PC-3 (cell line): ENCODE results near the gene CRABP2. TPM values are rescaled to one million over a fixed set of nuclear protein-coding genes. Genes with fewer than 3 reads are reported as not detected.

Experiments
- ATAC-seq: fragments of 200-7000 bp; cut with Tn5 transposase; 2 replicates; pipeline ENCODE4 v1.9.1; 2020; ENCODE audit warnings: mild to moderate bottlenecking, moderate library complexity
- BruUV-seq: library from RNA; stranded (reverse); fragments of 400-500 nt; replicated peaks from 2 replicates; lab custom pipeline; 2021; lab: Mats Ljungman, UMichigan
- CTCF ChIA-PET: fragments of 300-600 bp; sonication (Branson Sonifier 250); formaldehyde crosslinking; loops from one replicate; lab custom pipeline; 2022; ENCODE audit warnings: antibody characterized with exemption; lab: Charles Lee
- POLR2A ChIA-PET: fragments of 300-600 bp; sonication (Branson Sonifier 250); formaldehyde crosslinking; loops from one replicate; lab custom pipeline; 2022; ENCODE audit warnings: antibody characterized with exemption; ENCODE audit not compliant: unreplicated experiment; lab: Charles Lee
- DNase-seq: peaks from one replicate; pipeline ENCODE4 v3.0.0-alpha.2; 2015
- H2AFZ ChIP-seq: fragments of 300-600 bp; sonication (generic); 2 replicates; pipeline ENCODE4 v1.6.0; 2016; ENCODE audit warnings: antibody characterized with exemption, low read length
- H3F3A ChIP-seq: fragments of 300-600 bp; sonication (generic); one replicate; pipeline ENCODE4 v1.6.0; 2017; ENCODE audit warnings: antibody characterized with exemption, low read length, control low read depth, mild to moderate bottlenecking; ENCODE audit not compliant: unreplicated experiment
- H3K27ac ChIP-seq: fragments of 300-600 bp; sonication (generic); 2 replicates; pipeline ENCODE4 v1.5.1; 2016; ENCODE audit warnings: mild to moderate bottlenecking, low read length
- H3K27me3 ChIP-seq: fragments of 300-600 bp; sonication (generic); 2 replicates; pipeline ENCODE4 v1.6.1; 2016; ENCODE audit warnings: low read length, mixed read lengths
- H3K36me3 ChIP-seq: fragments of 300-600 bp; sonication (generic); 2 replicates; pipeline ENCODE4 v1.6.1; 2016; ENCODE audit warnings: low read depth, mixed run types, low read length, mixed read lengths
- H3K4me1 ChIP-seq: fragments of 300-600 bp; sonication (generic); 2 replicates; pipeline ENCODE4 v1.5.1; 2016; ENCODE audit warnings: low read length; ENCODE audit not compliant: insufficient read depth
- H3K4me2 ChIP-seq: fragments of 300-600 bp; sonication (generic); 2 replicates; pipeline ENCODE4 v1.6.0; 2016; ENCODE audit warnings: low read length
- H3K4me3 ChIP-seq: fragments of 300-600 bp; sonication (generic); 2 replicates; pipeline ENCODE4 v1.5.1; 2016; ENCODE audit warnings: mild to moderate bottlenecking, low read length, mixed read lengths
- H3K79me2 ChIP-seq: fragments of 300-600 bp; sonication (generic); 2 replicates; pipeline ENCODE4 v1.6.1; 2017; ENCODE audit warnings: low read length, mixed read lengths
- H3K9ac ChIP-seq: fragments of 300-600 bp; sonication (generic); 2 replicates; pipeline ENCODE4 v1.6.0; 2016; ENCODE audit warnings: mild to moderate bottlenecking, low read length
- H3K9me2 ChIP-seq: fragments of 300-600 bp; sonication (generic); replicated peaks from 2 replicates; pipeline ENCODE4 v1.6.1; 2016; ENCODE audit warnings: mixed run types, low read length, mixed read lengths
- H3K9me3 ChIP-seq: fragments of 300-600 bp; sonication (generic); 2 replicates; pipeline ENCODE4 v1.6.1; 2016; ENCODE audit warnings: low read length, mixed read lengths
- H4K20me1 ChIP-seq: fragments of 300-600 bp; sonication (generic); 2 replicates; pipeline ENCODE4 v1.6.1; 2016; ENCODE audit warnings: low read length, mixed read lengths
- CTCF ChIP-seq: fragments of 300-600 bp; sonication (generic); conservative IDR thresholded peaks from 2 replicates; pipeline ENCODE4 v1.5.1; 2017; ENCODE audit warnings: antibody characterized with exemption, low read depth, mild to moderate bottlenecking, low read length
- EZH2 ChIP-seq: fragments of 300-600 bp; sonication (generic); IDR thresholded peaks from one replicate; pipeline ENCODE4 v1.6.1; 2017; ENCODE audit warnings: antibody characterized with exemption, mild to moderate bottlenecking, low read length; ENCODE audit not compliant: unreplicated experiment
- EZH2phosphoT487 ChIP-seq: fragments of 300-600 bp; sonication (generic); IDR thresholded peaks from 2 replicates; pipeline ENCODE4 v1.6.1; 2018; ENCODE audit warnings: mild to moderate bottlenecking, antibody characterized with exemption, low read length, borderline replicate concordance
- intact Hi-C: fragments of 100-400 bp; cut with micrococcal nuclease; formaldehyde crosslinking; loops from 2 replicates; pipeline ENCODE4 v1.9.0; 2023
- total RNA-seq: library from RNA; depleted of rRNA; stranded (reverse); fragments of >200 nt; gene quantifications from 2 replicates; pipeline ENCODE4 v1.2.3, GENCODE V29; 2014

Gene CRABP2
- total RNA-seq, 1 experiment from 2014 or later, result 120 TPM

DNA sequence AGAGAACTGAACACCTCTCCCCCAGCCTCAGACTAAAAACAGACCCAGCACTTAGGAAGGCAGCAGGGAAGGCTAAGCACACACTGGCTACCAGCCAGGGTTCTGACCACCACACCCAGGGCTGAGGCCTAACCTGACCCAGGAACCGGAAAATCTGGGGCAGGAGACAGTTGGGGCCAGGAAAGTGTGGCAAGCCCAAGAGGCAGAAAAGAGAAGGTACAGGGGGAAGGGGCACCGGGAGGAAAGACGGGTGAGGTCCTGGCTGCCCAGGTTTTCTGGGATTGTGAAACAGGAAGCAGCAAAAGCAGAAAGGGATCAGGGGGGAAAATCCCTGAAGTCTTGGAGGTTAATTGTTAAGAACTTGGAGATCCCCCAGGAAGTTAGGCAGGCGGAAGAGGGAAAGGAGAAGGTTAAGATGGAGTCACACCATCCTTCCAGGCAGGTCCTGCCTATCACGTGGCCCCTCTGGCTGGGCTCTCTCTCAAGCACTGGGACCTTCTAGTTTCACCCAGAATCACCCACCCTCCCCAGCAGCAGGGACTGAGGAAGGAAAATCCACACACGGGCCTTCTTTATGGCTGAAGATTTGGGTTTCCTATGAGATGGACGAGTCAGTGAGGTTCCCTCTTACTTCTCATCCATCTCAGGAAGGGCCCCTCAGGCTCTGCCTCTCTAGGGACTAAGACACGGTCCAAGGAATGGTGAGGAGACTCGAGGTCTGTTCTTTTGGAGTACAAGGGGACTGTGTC lies 43.5 kb upstream of the CRABP2 start:
- TF ChIP-seq CTCF (no peak), EZH2phosphoT487 (no peak), EZH2 (no peak)
- H3K9me2 ChIP-seq, result no peaks in the 10 kb centered on the region
- intact Hi-C loops, result no loop called here
- peaks cover 27% of the 10 kb centered on the region; the same call in 1 of the 2 replicates for H3K36me3 ChIP-seq
- no TSS peak for BruUV-seq
- peak; percentile 4 for ATAC-seq
- H3F3A ChIP-seq, result peaks cover 11% of the 10 kb centered on the region
- H3K27ac ChIP-seq, result peak overlapping the region; percentile 99
- peak; percentile 77 for DNase-seq
- H3K4me3 ChIP-seq, result peak overlapping the region; percentile 86
- no peaks in the 10 kb centered on the region for H3K9me3 ChIP-seq
- H3K4me2 ChIP-seq, result peak overlapping the region; percentile 96
- peak overlapping the region; percentile 6; the same call in 1 of the 2 replicates for H2AFZ ChIP-seq
- CTCF ChIA-PET, result no interaction called here
- H3K79me2 ChIP-seq, result peaks cover 87% of the 10 kb centered on the region
- H3K9ac ChIP-seq, result peak overlapping the region; percentile 99
- POLR2A ChIA-PET, result no interaction called here
- H4K20me1 ChIP-seq, result 0 out of 2 replicates have a peak, but pooled peaks cover 5% of the 10 kb centered on the region
- H3K4me1 ChIP-seq, result peaks cover 56% of the 10 kb centered on the region
- H3K27me3 ChIP-seq, result no peaks in the 10 kb centered on the region

- Histone ChIP-seq H2AFZ (0 out of 2 replicates have a peak overlapping the region, but pooled peaks have one; percentile 6), H3K27me3 (no peaks in the 10 kb centered on the region), H3K36me3 (peaks cover 31% of the 10 kb centered on the region; the same call in 1 of the 2 replicates), H3K79me2 (peaks cover 85% of the 10 kb centered on the region), H3K9ac (peak overlapping the region; percentile 99), H4K20me1 (0 out of 2 replicates have a peak, but pooled peaks cover 5% of the 10 kb centered on the region), H3K27ac (peak overlapping the region; percentile 99), H3K9me3 (no peaks in the 10 kb centered on the region), H3K9me2 (no peaks in the 10 kb centered on the region), H3K4me2 (peak overlapping the region; percentile 96), H3K4me3 (peak overlapping the region; percentile 86), H3K4me1 (peaks cover 55% of the 10 kb centered on the region), H3F3A (peaks cover 11% of the 10 kb centered on the region)
- no peak for DNase-seq
- no peak for ATAC-seq
- no peak for TF ChIP-seq EZH2phosphoT487
- no peak for TF ChIP-seq CTCF
- no peak for TF ChIP-seq EZH2
- CTCF ChIA-PET, result interaction anchor here (0.5 to 1.5 kb wide), 2 partner anchors 22 to 71 kb away, joined by 7 to 9 read pairs; no protein-coding TSS in a partner anchor
- intact Hi-C loops, result no loop called here
- no TSS peak for BruUV-seq
- POLR2A ChIA-PET, result interaction anchor here (0.6 to 0.9 kb wide), 2 partner anchors 20 to 220 kb away, joined by 3 to 5 read pairs; partner anchors contain the start of gene PRCC
Measured at GRCh38 chr1:156747742-156748669, 42.6 kb upstream of the CRABP2 start.
